Mucosa of descending colon (tissue), 3 donors: ENCODE measurements around the gene MKLN1. TPM values are rescaled to one million over a fixed set of nuclear protein-coding genes. Genes with fewer than 3 reads are reported as not detected.
"Not testable (repeated sequence)": the region's sequence is repeated elsewhere in the genome, so short reads cannot be mapped to it uniquely, and the experiment has no call there.

Source experiments
- ATAC-seq: fragments of 200-7000 bp; cut with Tn5 transposase; one replicate; pipeline ENCODE4 v1.9.1; 2020; ENCODE audit warnings: mild to moderate bottlenecking, moderate library complexity
- DNase-seq, 3 donors: peaks; one replicate each; pipeline ENCODE4 v3.0.0-alpha.2; 2020
- H3K36me3 ChIP-seq: fragments of 200-600 bp; one replicate; pipeline ENCODE4 v1.8.0; 2021; ENCODE audit warnings: low read depth, mild to moderate bottlenecking
- H3K4me1 ChIP-seq: fragments of 200-600 bp; one replicate; pipeline ENCODE4 v1.8.0; 2021; ENCODE audit warnings: low read depth, mild to moderate bottlenecking
- H3K4me3 ChIP-seq: fragments of 200-600 bp; one replicate; pipeline ENCODE4 v1.8.0; 2021; ENCODE audit warnings: mild to moderate bottlenecking
- H3K9me3 ChIP-seq: fragments of 200-600 bp; one replicate; pipeline ENCODE4 v1.8.0; 2021; ENCODE audit warnings: mild to moderate bottlenecking
- CTCF ChIP-seq: fragments of 200-600 bp; IDR thresholded peaks from one replicate; pipeline ENCODE4 v1.8.0; 2022; ENCODE audit warnings: antibody characterized with exemption, mild to moderate bottlenecking
- intact Hi-C, 2 donors: fragments of 100-400 bp; cut with DNase I in 1 of 2; cut with micrococcal nuclease in 1 of 2; formaldehyde crosslinking; loops; one replicate each; pipeline versions ENCODE4 v1.11.0 to v1.11.1; 2022; cut with DNase I, micrococcal nuclease
- total RNA-seq, 3 donors: library from RNA; stranded (reverse); fragmentation: NEBNext Ultra II Directional in 2 of 3; extraction: Animal tissue kit (Norgen Biotek cat#: 25700) in 2 of 3; gene quantifications; one replicate each; pipeline versions ENCODE4 v1.2.1 to v1.2.4, GENCODE V29; 2021 to 2023
- donor health status: DM: no; HTN: no; CAD: no; lungs with moderate emphysema.
- donor health status: DM: no; HTN: no; CAD: no.
- donor health status: DM: no; HTN: yes; CAD: no.

The MKLN1 gene
- total RNA-seq, 3 donors from 2014 or later: 41.5 to 66.1 (median 47.1) TPM

DNA sequence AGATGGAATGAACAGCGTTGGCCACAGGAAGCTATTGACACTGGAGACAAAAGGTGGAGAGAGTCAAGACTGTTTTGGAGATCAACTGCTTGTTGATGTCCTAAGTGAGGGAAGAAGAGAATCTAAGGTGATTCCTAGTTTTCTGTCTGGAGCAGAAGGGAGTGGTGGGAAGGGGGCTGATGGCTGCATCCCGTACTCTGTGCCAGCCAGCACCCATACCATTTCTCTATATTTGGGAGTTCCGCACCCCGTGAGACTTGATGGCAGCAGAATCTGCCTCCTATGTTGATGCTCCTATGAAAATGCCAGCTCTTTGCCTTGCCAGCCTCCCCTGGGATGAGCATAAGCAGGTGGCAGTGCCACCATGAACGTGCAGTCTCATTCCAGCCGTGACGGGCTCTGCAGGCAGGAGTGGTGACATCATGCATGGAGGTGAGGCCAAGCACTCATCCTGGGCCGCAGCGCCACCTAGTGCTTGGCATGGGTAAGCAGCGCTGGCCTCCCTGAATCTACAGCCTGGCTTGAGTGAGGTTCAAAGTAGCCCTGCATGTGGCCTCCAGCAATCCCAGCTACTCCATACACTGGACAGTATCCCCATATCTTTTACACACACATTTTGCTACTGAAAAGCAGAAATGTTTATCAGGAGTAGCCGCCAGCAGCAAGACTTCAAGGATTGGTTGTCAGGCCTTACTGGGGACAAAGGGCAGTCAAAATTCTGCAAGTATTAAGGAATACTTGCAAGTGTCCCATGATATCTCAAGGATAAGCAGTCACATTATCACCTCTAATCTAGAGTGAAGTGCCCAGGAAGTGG, 185.8 kb downstream of the MKLN1 start:
- peak; percentile 81 to 86 (median 86) for DNase-seq
- peak; percentile 95 for TF ChIP-seq CTCF
- Histone ChIP-seq H3K9me3 (no peaks in the 10 kb centered on the region), H3K4me1 (no peaks in the 10 kb centered on the region), H3K4me3 (no peak overlapping the region), H3K36me3 (no peaks in the 10 kb centered on the region)
- ATAC-seq: peak; percentile 100
- intact Hi-C loops: no loop called here

DNA sequence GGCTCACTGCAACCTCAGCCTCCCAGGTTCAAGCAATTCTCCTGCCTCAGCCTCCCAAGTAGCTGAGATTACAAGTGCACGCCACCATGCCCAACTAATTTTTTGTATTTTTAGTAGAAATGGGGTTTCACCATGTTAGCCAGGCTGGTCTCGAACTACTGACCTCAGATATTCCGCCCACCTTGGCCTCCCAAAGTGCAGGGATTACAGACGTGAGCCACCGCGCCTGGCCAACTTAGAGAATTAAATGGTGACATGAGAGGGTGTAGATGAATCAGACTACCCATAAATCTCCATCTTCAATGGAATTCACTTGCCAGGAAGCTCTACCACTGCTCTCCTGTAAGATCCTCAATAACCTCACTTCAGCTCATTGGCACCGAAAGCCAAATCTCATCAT, 187.8 kb downstream of the MKLN1 start:
- DNase-seq, ATAC-seq, intact Hi-C loops, H3K4me3 ChIP-seq, H3K4me1 ChIP-seq, H3K9me3 ChIP-seq, H3K36me3 ChIP-seq: not testable (repeated sequence)

- no peak for ATAC-seq
- no peaks in the 10 kb centered on the region for H3K36me3 ChIP-seq
- no peak overlapping the region for H3K4me3 ChIP-seq
- no peaks in the 10 kb centered on the region for H3K9me3 ChIP-seq
- no peak for TF ChIP-seq CTCF
- intact Hi-C loops: no loop called here
- H3K4me1 ChIP-seq: peaks cover 11% of the 10 kb centered on the region
- no peak for DNase-seq
Observed at GRCh38 chr7:131517218-131517923, 189.7 kb downstream of the MKLN1 start.

DNA sequence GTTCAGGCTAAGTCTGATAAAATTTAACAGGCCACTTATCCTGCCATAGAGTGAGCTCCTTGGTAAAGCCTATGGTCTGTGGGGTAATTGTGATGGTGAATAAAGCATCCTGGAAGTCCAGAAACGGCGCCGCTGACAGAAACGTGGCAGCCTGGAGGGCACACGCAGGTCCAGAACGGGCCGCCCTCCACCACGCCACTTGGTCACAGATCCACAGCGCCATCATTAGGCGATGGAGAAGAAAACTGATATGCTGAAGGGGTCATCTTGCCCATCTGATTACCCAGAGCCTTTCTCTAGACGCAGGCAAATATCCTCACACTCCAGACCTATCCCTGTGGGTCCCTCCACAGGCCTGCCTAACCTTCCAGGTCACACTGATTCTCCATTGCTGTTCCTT, 190.9 kb downstream of the MKLN1 start:
- Histone ChIP-seq H3K4me3 (no peak overlapping the region), H3K4me1 (peaks cover 12% of the 10 kb centered on the region), H3K9me3 (no peaks in the 10 kb centered on the region), H3K36me3 (no peaks in the 10 kb centered on the region)
- peak in 1 of 3 donors; percentile 13 for DNase-seq
- intact Hi-C loops: no loop called here
- no peak for ATAC-seq
- no peak for TF ChIP-seq CTCF

GRCh38 chr7:131521651-131522163, 194.0 kb downstream of the MKLN1 start:
- H3K36me3 ChIP-seq: no peaks in the 10 kb centered on the region
- peaks cover 12% of the 10 kb centered on the region for H3K4me1 ChIP-seq
- H3K4me3 ChIP-seq: no peak overlapping the region
- ATAC-seq (peak; percentile 84), DNase-seq (peak; percentile 73 to 85 (median 74))
- intact Hi-C loops: no loop called here
- no peak for TF ChIP-seq CTCF
- H3K9me3 ChIP-seq: no peaks in the 10 kb centered on the region
